ENCODE measurements around the gene VPS8.

GRCh38 chr3:184798120-184798519, 13.8 kb upstream of the VPS8 start:
- no peak for TF ChIP-seq SPI1 (IDR thresholded peaks at IDR 0.05; ENCODE audit: borderline replicate concordance, low read depth)
- no peak for TF ChIP-seq CTCF (IDR thresholded peaks at IDR 0.05; ENCODE audit: insufficient read depth, low read length)
- no peak for TF ChIP-seq REST (IDR thresholded peaks at IDR 0.05; ENCODE audit: insufficient replicate concordance, low read depth)
- TF ChIP-seq POLR2AphosphoS5 (IDR thresholded peaks at IDR 0.05; ENCODE audit: low read depth), result no peak
- no peak for TF ChIP-seq GABPA (IDR thresholded peaks at IDR 0.05; ENCODE audit: low read depth)
